K562 (cell line): ENCODE data around the gene TMC2. TPM values are rescaled to one million over a fixed set of nuclear protein-coding genes. Genes with fewer than 3 reads are reported as not detected.

Source experiments
- ATAC-seq: fragments of 200-7000 bp; cut with Tn5 transposase; 3 replicates; pipeline ENCODE4 v1.9.1; 2020; ENCODE audit warnings: moderate library complexity
- BruUV-seq: library from RNA; stranded (reverse); fragments of 400-500 nt; replicated peaks from 2 replicates; lab custom pipeline; 2021; lab: Mats Ljungman, UMichigan
- CTCF ChIA-PET: fragments of 300-600 bp; formaldehyde crosslinking; extraction: SDS; loops from one replicate; lab custom pipeline; 2021; ENCODE audit warnings: low intra/inter-chr PET ratio; lab: Yijun Ruan, JAX
- POLR2A ChIA-PET: fragments of 300-600, 350-650 bp; sonication (Branson Sonifier 250); formaldehyde crosslinking; extraction: SDS; loops from one replicate; lab custom pipeline; 2021; ENCODE audit warnings: antibody characterized with exemption, inconsistent platforms; lab: Yijun Ruan, JAX
- DNase-seq, 4 experiments: peaks; one replicate each; pipeline versions ENCODE4 v3.0.0 to v3.0.0-alpha.2; 2011 to 2018; ENCODE audit warnings: low spot score in 3 of 4, mixed read lengths in 3 of 4; ENCODE audit errors: extremely low read depth in 1 of 4
- FAIRE-seq: peaks from 2 replicates; lab custom pipeline; 2011; peaks lifted over from hg19 to GRCh38; lab: Jason Lieb, UNC
- H2AFZ ChIP-seq: 2 replicates; pipeline ENCODE4 v1.6.0; 2011; ENCODE audit warnings: low read depth, low read length, control low read depth, inconsistent platforms
- H3K27ac ChIP-seq: fragments of 200-600 bp; 3 replicates; pipeline ENCODE4 v1.8.0; 2011; ENCODE audit warnings: low read depth, mild to moderate bottlenecking, control low read depth, inconsistent platforms, low read length, moderate library complexity, mixed read lengths; ENCODE audit errors: extremely low read depth
- H3K27me3 ChIP-seq, 2 experiments: fragments of 300-600 bp in 1 of 2; 2 replicates in 1 of 2; 3 replicates in 1 of 2; pipeline versions ENCODE4 v1.6.0 to v1.8.0; 2011; ENCODE audit warnings: inconsistent platforms in 2 of 2, low read length in 2 of 2, mild to moderate bottlenecking in 1 of 2, mixed read lengths in 1 of 2, moderate library complexity in 1 of 2; ENCODE audit not compliant: control insufficient read depth in 2 of 2, insufficient read depth in 2 of 2
- H3K36me3 ChIP-seq: fragments of 300-600 bp; 3 replicates; pipeline ENCODE4 v1.8.0; 2011; ENCODE audit warnings: mild to moderate bottlenecking, low read length, inconsistent platforms; ENCODE audit not compliant: control insufficient read depth, insufficient read depth
- H3K4me1 ChIP-seq, 2 experiments: fragments of 200-600 bp in 1 of 2; replicated peaks in 1 of 2; 2 replicates in 1 of 2; 3 replicates in 1 of 2; pipeline versions ENCODE4 v1.5.1 to v1.8.0; 2011; ENCODE audit warnings: inconsistent platforms in 2 of 2, low read length in 2 of 2, mild to moderate bottlenecking in 1 of 2, mixed read lengths in 1 of 2, moderate library complexity in 1 of 2; ENCODE audit not compliant: control insufficient read depth in 2 of 2, insufficient read depth in 2 of 2
- H3K4me2 ChIP-seq: 2 replicates; pipeline ENCODE4 v1.6.1; 2011; ENCODE audit warnings: low read length, control low read depth, inconsistent platforms, mixed read lengths; ENCODE audit not compliant: insufficient read depth
- H3K4me3 ChIP-seq: fragments of 200-600 bp; sonication (generic), shearing (Covaris generic); 2 replicates; pipeline ENCODE4 v1.5.1; 2016; ENCODE audit warnings: control low read depth, inconsistent platforms
- H3K79me2 ChIP-seq: fragments of 200-600 bp; 3 replicates; pipeline ENCODE4 v1.8.0; 2011; ENCODE audit warnings: low read length, inconsistent platforms; ENCODE audit not compliant: control insufficient read depth, insufficient read depth
- H3K9ac ChIP-seq, 2 experiments: 2 replicates each; pipeline versions ENCODE4 v1.6.0 to v1.6.1; 2011; ENCODE audit warnings: low read depth in 2 of 2, low read length in 2 of 2, control low read depth in 1 of 2, inconsistent platforms in 1 of 2, mild to moderate bottlenecking in 1 of 2, mixed read lengths in 1 of 2; ENCODE audit not compliant: insufficient read depth in 1 of 2
- H3K9me1 ChIP-seq: one replicate; pipeline ENCODE4 v1.6.0; 2011; ENCODE audit warnings: inconsistent platforms, mild to moderate bottlenecking, low read length, moderate library complexity; ENCODE audit not compliant: control insufficient read depth, insufficient read depth
- H3K9me3 ChIP-seq: replicated peaks from 2 replicates; pipeline ENCODE4 v1.5.1; 2011; ENCODE audit warnings: low read depth, low read length, inconsistent platforms; ENCODE audit not compliant: control insufficient read depth, insufficient read depth
- H4K20me1 ChIP-seq: replicated peaks from 2 replicates; pipeline ENCODE4 v1.6.1; 2011; ENCODE audit warnings: low read length, inconsistent platforms, mixed read lengths; ENCODE audit not compliant: control insufficient read depth, insufficient read depth
- BRCA1 ChIP-seq, 2 experiments: fragments of 450-650 bp in 1 of 2; sonication (generic) in 1 of 2; formaldehyde crosslinking in 1 of 2; IDR thresholded peaks; 2 replicates each; pipeline versions ENCODE4 v1.5.0 to v1.6.1; 2017 to 2020; ENCODE audit warnings: mild to moderate bottlenecking in 1 of 2, missing genetic modification reagents in 1 of 2
- DPF2 ChIP-seq: fragments of 450-650 bp; IDR thresholded peaks from 2 replicates; pipeline ENCODE4 v1.6.1; 2016
- FOXK1 ChIP-seq: sonication (generic); formaldehyde crosslinking; IDR thresholded peaks from 2 replicates; pipeline ENCODE4 v1.8.0; 2022; ENCODE audit warnings: missing genetic modification reagents, mild to moderate bottlenecking, borderline replicate concordance
- KDM1A ChIP-seq, 2 experiments: fragments of 450-650 bp; IDR thresholded peaks; 2 replicates each; pipeline ENCODE4 v1.6.1; 2016; ENCODE audit warnings: mild to moderate bottlenecking in 2 of 2
- PML ChIP-seq: IDR thresholded peaks from 2 replicates; pipeline ENCODE4 v1.6.1; 2012; ENCODE audit warnings: low read length, inconsistent platforms
- SLC30A9 ChIP-seq: fragments of 250-450 bp; sonication (Bioruptor Pico); IDR thresholded peaks from 2 replicates; pipeline ENCODE4 v1.8.0; 2022; ENCODE audit warnings: mild to moderate bottlenecking, moderate library complexity
- TCF7 ChIP-seq: sonication (generic); IDR thresholded peaks from 2 replicates; pipeline ENCODE4 v1.6.1; 2016; ENCODE audit warnings: antibody characterized with exemption, borderline replicate concordance
- TCFL5 ChIP-seq: fragments of 250-450 bp; sonication (Bioruptor Pico); conservative IDR thresholded peaks from 2 replicates; pipeline ENCODE4 v1.6.1; 2021; ENCODE audit warnings: mild to moderate bottlenecking, moderate library complexity, matching md5 sums
- ZFP30 ChIP-seq: fragments of 250-450 bp; sonication (Bioruptor Pico); IDR thresholded peaks from 2 replicates; pipeline ENCODE4 v1.8.0; 2022; ENCODE audit warnings: moderate library complexity, mild to moderate bottlenecking, inconsistent platforms, borderline replicate concordance
- ZNF408 ChIP-seq: fragments of 250-450 bp; sonication (Bioruptor Pico); IDR thresholded peaks from 2 replicates; pipeline ENCODE4 v1.4.0; 2020; ENCODE audit warnings: low read depth, mild to moderate bottlenecking, moderate library complexity
- ZNF766 ChIP-seq: fragments of 200-800 bp; sonication (Bioruptor generic); conservative IDR thresholded peaks from 2 replicates; pipeline ENCODE4 v1.6.1; 2016; ENCODE audit warnings: missing genetic modification characterization, missing compliant biosample characterization
- WGBS: fragments of 100-300 bp; shearing (Covaris generic); methylation state at CpG from one replicate; pipeline ENCODE4 v1.1.6; 2016; ENCODE audit warnings: low coverage, mixed read lengths; ENCODE audit not compliant: insufficient coverage; ENCODE audit errors: missing lambda C conversion rate; 5-methylcytosine and 5-hydroxymethylcytosine counted together
- in situ Hi-C: fragments of 300-500 bp; cut with MboI; formaldehyde crosslinking; loops from 4 replicates; pipeline ENCODE4 v1.15.0; 2018; ENCODE audit warnings: inconsistent platforms, mixed read lengths
- intact Hi-C: fragments of 100-400 bp; cut with micrococcal nuclease; formaldehyde crosslinking; loops from 2 replicates; pipeline ENCODE4 v1.14.2; 2022
- polyA plus RNA-seq, 8 experiments: library from polyadenylated mRNA; depleted of rRNA in 4 of 8; stranded (reverse) in 5 of 8; unstranded in 3 of 8; fragments of >200 nt; fragmentation: Nextera tagmentation in 2 of 8; fragmentation: Illumina TruSeq in 1 of 8; extraction: Ambion mirVana in 2 of 8; extraction: Trizol in 1 of 8; gene quantifications; 2 replicates each; pipeline versions ENCODE4 v1.2.1 to v1.2.3, GENCODE V29; 2011 to 2014; ENCODE audit warnings: inconsistent platforms in 1 of 8, missing spikeins in 1 of 8
- total RNA-seq, 7 experiments: library from RNA; depleted of rRNA in 6 of 7; stranded (reverse); fragments of >200 nt in 6 of 7; fragmentation: Illumina TruSeq in 2 of 7; extraction: Trizol in 2 of 7; gene quantifications; 2 replicates each; pipeline versions ENCODE4 v1.2.1 to v1.2.3, GENCODE V29; 2011 to 2021; ENCODE audit warnings: low replicate concordance in 1 of 7
- TF ChIP-seq, protein P1 (sequence below): fragments of 450-650 bp; formaldehyde crosslinking; IDR thresholded peaks from 2 replicates; pipeline ENCODE4 v1.4.0; 2022; ENCODE audit warnings: missing genetic modification characterization
- TF ChIP-seq, protein P2 (sequence below): fragments of 250-450 bp; sonication (Bioruptor Pico); IDR thresholded peaks from 2 replicates; pipeline ENCODE4 v1.5.0; 2020; ENCODE audit warnings: mild to moderate bottlenecking
- TF ChIP-seq, protein P3 (sequence below): fragments of 450-650 bp; IDR thresholded peaks from 2 replicates; pipeline ENCODE4 v1.7.0; 2016; ENCODE audit warnings: borderline replicate concordance

The TMC2 gene
- total and polyA plus RNA-seq, 9 of the 15 experiments (the other 6 are each of a cell fraction or from before 2014, with no cell fraction given), result not detected

DNA sequence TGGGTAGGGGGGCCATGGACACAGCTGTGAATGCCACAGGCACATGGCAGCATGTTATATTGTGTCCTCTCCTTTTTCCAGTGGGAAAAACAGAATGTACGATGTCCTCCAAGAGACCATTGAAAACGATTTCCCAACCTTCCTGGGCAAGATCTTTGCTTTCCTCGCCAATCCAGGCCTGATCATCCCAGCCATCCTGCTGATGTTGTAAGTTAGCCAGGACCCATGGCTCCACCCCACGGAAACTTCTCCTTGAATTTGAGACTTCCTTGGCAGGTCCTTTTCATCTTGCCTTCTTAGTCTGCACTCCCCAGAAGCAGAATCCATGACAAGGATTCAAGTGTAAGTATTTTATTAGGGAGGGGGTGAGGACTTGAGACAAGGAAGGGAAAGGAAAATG lies 87.8 kb downstream of the TMC2 start:
- intact Hi-C loops (no loop called here), in situ Hi-C loops (no loop called here)
- ChIA-PET CTCF (no interaction called here), POLR2A (interaction anchor here (1.4 kb wide), 1 partner anchor 12 kb away, joined by 4 read pairs; no protein-coding TSS in a partner anchor)
- H3K9me3 ChIP-seq, result no peaks in the 10 kb centered on the region
- H2AFZ ChIP-seq, result no peak overlapping the region
- H3K9me1 ChIP-seq, result no peaks in the 10 kb centered on the region
- no peaks in the 10 kb centered on the region for H3K36me3 ChIP-seq
- TF ChIP-seq DPF2 (no peak), SLC30A9 (CRISPR knock-in tag) (no peak), BRCA1 (IDR thresholded peaks at IDR 0.05) (no peak), BRCA1 (CRISPR knock-in tag; IDR thresholded peaks at IDR 0.05) (no peak), ZNF408 (no peak), ZNF766 (CRISPR knock-in tag) (no peak), FOXK1 (no peak), PML (no peak), TCFL5 (no peak), KDM1A (IDR thresholded peaks at IDR 0.05) (no peak), ZFP30 (no peak), TCF7 (no peak)
- TF ChIP-seq, protein P1, sequence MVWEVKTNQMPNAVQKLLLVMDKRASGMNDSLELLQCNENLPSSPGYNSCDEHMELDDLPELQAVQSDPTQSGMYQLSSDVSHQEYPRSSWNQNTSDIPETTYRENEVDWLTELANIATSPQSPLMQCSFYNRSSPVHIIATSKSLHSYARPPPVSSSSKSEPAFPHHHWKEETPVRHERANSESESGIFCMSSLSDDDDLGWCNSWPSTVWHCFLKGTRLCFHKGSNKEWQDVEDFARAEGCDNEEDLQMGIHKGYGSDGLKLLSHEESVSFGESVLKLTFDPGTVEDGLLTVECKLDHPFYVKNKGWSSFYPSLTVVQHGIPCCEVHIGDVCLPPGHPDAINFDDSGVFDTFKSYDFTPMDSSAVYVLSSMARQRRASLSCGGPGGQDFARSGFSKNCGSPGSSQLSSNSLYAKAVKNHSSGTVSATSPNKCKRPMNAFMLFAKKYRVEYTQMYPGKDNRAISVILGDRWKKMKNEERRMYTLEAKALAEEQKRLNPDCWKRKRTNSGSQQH (CRISPR knock-in tag), result no peak
- TF ChIP-seq, protein P2, sequence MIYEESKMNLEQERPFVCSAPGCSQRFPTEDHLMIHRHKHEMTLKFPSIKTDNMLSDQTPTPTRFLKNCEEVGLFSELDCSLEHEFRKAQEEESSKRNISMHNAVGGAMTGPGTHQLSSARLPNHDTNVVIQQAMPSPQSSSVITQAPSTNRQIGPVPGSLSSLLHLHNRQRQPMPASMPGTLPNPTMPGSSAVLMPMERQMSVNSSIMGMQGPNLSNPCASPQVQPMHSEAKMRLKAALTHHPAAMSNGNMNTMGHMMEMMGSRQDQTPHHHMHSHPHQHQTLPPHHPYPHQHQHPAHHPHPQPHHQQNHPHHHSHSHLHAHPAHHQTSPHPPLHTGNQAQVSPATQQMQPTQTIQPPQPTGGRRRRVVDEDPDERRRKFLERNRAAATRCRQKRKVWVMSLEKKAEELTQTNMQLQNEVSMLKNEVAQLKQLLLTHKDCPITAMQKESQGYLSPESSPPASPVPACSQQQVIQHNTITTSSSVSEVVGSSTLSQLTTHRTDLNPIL (CRISPR knock-in tag), result no peak
- TF ChIP-seq, protein P3, sequence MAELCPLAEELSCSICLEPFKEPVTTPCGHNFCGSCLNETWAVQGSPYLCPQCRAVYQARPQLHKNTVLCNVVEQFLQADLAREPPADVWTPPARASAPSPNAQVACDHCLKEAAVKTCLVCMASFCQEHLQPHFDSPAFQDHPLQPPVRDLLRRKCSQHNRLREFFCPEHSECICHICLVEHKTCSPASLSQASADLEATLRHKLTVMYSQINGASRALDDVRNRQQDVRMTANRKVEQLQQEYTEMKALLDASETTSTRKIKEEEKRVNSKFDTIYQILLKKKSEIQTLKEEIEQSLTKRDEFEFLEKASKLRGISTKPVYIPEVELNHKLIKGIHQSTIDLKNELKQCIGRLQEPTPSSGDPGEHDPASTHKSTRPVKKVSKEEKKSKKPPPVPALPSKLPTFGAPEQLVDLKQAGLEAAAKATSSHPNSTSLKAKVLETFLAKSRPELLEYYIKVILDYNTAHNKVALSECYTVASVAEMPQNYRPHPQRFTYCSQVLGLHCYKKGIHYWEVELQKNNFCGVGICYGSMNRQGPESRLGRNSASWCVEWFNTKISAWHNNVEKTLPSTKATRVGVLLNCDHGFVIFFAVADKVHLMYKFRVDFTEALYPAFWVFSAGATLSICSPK, result no peak
- H3K79me2 ChIP-seq, result no peaks in the 10 kb centered on the region
- H3K4me3 ChIP-seq, result no peak overlapping the region
- BruUV-seq, result no TSS peak
- H3K27me3 ChIP-seq, result peaks cover 10 to 11% of the 10 kb centered on the region in 2 experiments; a peak in 3 of 5 replicates
- no peak overlapping the region for H3K9ac ChIP-seq
- no peak overlapping the region for H3K27ac ChIP-seq
- DNase-seq, result no peak
- no peak for ATAC-seq
- no peaks in the 10 kb centered on the region for H4K20me1 ChIP-seq
- 3% methylated on average over 4 of the region's 4 CpGs for WGBS
- no peak for FAIRE-seq
- H3K4me2 ChIP-seq, result no peak overlapping the region
- no peaks in the 10 kb centered on the region for H3K4me1 ChIP-seq
